GM21528 (cell line): ENCODE results near the gene LHFPL6.

ENCODE experiments used
- ATAC-seq: cut with Tn5 transposase; IDR thresholded peaks from one replicate; pipeline ENCODE4 v1.9.1; 2021; ENCODE audit warnings: mild to moderate bottlenecking, moderate library complexity; ENCODE audit not compliant: unreplicated experiment, low FRiP score

Gene LHFPL6

DNA sequence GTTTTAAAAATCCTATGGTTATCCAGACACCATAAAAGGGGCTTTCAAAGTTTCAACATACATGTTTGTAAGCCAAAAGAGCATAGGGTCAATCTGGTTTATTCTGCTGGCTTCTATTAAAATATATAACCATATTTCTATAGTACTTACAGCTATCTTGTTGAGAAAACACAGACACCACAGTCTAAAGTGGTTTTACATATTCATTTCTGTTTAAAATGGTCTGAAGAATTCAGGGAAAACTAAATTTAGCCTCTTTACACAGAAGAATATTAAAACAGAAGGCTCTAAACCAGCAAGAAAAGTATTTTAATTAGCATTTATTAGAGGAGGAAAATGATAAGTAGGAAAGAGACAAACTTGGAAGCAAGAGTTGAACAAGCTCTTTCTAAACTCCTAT, 203.9 kb downstream of the LHFPL6 start:
- no peak for ATAC-seq

DNA sequence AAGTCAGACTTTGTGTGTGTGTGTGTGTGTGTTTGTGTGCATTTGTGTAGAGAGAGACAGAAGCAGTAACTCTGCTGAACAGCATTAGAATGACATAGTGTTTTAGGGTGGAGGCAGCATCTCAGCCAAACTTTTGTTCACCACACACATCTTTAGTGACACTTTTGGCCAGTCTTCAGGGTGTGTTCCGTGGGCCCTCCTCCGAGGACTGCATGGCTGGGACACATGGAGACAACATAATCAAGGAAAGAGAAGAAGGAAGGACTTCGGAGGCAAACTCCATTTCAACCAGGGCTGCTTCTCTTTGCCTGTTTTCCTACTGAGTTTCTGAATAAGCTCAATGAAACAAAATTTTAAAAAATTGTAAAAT, 205.1 kb downstream of the LHFPL6 start:
- no peak for ATAC-seq

GRCh38 chr13:39397226-39397895, 205.6 kb downstream of the LHFPL6 start:
- no peak for ATAC-seq

DNA sequence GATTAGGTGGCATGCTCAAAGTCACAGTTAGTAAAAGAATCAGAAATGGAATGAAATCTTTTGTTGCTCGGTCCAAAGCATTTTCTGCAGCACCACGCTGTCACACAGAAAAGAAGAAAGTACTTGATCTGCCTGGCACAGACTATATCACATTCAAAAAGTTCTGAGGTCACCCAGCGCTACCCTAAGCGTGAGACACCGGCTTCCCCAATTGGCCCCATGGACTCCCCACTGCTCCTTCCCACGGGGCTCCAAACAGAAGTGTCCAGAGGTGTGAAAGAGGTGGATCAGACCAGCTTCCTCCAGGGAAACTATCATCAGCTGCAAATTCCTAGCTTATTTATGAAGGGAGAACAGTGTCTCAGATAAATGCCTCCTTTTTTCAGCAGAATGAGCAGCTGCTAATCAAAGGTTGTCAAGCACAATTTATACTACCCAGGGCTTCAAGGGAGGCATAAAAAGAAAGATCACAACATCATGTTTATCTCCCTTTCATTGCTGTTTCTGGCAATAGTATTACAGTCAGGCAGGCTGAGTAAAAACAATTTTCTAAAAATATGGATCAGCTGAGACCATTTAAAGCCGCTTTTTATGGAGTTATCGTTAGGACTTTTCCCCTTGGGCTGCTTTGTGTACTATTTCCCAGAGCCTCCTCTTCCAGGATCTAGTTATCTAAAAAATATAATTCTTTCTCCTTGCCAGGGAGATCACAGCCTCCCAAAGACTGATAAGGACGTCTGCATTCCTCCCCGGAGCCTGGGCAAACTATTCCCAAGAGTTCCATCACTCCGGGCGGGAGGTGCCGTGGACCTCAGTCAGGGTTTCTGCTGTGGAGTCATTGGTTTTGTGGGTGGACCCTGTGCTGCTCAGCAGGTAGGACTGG, 208.0 kb downstream of the LHFPL6 start:
- ATAC-seq = no peak

- ATAC-seq = no peak
These were observed 211.2 kb downstream of the LHFPL6 start for GRCh38 chr13:39391761-39392160.

- ATAC-seq = no peak
These were observed 214.0 kb downstream of the LHFPL6 start for GRCh38 chr13:39389013-39389412.

DNA sequence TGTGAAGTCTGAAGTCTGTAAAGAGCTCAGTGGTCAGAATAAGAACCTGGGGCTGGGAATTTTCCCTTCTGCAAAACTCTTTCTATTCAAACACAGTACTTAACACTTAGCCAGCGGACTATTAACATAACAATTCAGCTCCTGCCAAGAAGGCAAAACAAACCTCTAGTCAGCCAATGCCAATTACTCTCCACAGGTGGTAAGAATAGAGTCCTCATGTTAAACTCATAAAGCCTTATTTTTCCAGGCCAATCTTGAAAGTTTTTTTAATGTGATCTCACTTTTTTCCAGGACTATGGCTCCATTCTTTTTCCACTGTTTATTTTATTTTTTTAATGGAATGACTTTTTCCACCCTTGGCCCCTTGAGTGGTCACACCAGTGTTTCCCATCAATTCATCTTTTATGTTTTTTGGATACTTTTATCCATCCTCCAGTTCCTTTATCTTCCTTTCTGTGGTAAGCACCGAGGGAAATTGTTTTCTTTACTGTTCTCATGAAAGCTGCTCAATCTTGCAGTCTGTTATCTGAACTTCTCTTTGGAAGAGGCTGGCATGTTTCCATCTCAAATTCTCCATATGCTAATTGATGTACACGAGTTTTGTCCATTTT, 217.3 kb downstream of the LHFPL6 start:
- no peak for ATAC-seq

GRCh38 chr13:39385154-39385553, 217.8 kb downstream of the LHFPL6 start:
- ATAC-seq = no peak

DNA sequence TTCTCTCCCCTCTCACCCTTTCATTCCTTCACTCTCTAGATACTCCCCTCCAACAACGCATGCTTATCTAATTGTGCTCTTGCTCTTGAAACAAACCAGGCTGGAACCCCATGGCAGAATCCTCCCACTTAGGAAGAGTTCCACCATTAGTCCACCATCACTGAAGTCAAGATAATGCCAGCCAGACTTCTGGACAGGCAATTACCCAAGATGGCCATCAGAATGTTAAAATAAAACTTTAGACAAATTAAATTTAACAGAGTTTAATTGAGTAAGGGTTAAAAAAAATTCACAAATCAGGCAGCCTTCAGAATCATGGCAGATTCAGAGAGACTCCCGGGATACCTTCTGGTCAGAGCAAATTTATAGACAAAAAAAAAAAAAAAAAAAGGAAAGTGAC, 221.5 kb downstream of the LHFPL6 start:
- no peak for ATAC-seq

DNA sequence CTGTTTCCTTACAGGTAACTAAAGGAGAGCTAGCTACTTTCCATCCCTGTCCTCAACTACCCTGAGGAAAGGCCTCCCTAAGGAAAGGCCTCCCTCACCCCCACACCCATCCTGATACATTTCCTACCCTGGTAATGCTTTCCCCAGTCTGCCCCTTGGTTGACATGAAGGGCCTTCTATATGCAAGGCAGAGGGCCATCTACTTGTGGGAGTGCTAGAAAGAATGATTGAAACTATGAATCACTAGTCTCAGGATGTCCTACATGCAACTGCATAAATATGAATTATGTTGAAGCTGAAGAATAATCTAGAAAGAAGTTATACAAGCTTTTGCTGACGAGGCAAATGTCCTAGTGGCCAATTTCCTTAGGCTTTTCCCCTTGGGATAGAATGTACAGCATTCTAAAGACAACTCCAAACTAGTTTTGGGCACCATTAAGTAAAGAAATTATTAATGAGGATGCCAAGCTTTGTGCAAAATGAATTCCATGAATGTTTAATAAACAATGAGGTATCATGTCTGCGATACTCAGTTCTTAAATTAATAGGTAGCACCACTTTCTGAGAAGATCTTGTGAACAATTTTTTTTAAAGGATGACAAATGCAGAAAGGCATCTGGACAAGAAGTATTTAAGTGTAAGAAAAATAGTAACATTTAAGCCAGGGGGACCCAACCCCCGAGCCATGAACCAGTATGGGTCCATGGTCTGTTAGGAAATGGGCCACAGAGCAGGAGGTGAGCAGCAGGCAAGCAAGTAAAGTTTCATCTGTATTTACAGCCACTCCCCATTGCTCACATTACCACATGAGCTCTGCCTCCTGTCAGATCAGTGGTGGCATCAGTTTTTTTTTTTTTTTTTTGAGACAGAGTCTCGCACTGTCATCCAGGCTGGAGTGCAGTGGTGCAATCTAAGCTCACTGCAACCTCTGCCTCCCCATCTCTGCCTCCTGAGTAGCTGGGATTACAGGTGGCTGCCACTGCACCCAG, 223.0 kb downstream of the LHFPL6 start:
- no peak for ATAC-seq

DNA sequence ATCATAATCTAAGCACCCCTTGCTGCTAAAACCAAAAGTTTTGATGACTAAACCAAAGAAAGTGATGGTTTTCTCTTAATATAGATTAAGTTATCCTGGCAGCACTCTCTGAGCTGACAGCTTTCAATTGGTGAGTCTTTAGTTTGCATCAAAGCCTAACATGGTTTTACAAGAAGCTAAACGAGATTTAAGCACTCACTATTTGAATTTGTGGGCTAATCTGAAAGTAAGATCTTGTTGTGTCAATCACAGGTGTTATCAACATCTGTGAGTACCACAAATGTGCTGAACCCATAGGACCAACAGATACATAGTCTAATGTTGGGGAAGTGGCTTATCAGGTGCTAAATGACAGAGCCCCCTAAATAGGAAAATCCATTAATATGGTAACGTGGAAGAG, 223.9 kb downstream of the LHFPL6 start:
- ATAC-seq = peak; percentile 85

DNA sequence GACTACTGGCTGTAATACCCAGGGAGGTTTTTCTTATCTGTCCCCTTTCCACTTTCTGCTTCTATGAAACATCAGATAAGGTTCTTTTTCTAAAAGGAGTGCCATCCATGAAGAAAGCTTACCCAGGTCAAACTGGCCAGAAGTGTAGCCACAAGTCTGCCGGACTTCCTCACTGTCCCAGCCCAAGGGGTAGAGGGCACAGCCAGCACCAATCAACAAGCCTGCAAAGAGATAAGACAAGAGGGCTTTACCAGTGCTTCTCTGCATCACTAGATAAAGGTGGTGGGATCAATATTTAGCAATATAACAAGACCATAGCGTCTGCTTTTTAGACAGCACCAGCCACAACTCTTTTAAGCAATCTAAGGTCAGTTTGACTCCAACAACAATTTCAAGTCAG, 224.7 kb downstream of the LHFPL6 start:
- no peak for ATAC-seq

DNA sequence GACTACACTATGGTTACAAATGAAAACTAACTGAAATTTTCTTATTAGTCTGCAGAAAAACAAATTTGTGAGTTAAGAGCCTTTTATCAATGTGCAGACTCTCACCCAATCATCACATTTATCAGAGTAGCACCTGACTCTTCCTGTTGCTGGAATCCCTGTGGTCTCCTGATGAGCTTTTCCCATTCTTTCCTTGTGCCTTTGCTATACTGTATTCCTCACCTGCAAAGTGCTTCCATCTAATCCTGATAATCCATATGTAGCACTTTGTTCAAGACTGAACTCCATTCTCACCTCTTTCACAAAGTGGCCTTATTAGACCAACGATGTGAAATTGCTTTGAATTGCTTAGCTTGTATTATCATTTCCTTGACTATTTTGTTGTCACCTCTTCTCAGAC, 225.3 kb downstream of the LHFPL6 start:
- ATAC-seq = no peak

DNA sequence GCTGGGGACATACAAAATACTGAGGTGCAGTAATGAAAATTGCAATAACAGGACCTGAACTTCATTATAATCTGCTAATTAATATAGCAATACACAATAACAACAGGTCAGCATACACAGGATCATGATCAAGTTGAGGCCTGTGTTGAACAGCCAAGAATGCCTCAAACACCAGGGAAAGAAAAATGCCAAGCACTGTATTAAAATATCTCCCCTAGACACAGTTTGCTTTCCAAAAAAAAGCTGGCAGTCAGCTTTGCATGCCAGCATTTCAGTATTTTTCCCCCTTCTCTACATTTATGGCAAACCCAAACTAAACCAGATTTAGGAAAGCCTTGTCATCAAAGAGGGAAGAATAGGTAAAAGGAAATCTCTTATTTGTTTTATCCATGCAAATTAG, 226.9 kb downstream of the LHFPL6 start:
- no peak for ATAC-seq

- ATAC-seq = no peak
These were observed 227.4 kb downstream of the LHFPL6 start for GRCh38 chr13:39375601-39376000.

DNA sequence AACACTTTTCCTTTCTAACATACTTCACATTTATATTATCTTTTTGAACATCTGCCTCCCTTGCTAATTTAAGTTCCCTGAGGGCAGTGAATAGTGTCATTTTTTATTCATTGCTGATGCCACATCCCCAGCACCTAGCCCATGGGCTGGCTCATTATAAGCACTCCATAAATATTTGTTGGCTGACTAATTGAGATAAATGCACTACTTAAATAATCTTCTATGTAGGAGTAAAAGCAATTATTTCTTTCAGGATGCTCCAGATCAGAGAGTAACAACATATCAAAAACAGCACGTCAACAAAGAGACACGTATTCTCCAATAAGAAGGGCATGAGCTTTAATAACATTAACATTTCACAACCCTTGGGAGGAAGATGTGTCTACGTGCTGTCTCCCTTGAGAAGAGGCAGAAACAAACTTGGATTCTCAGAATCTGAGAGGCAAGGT, 228.2 kb downstream of the LHFPL6 start:
- ATAC-seq = no peak

DNA sequence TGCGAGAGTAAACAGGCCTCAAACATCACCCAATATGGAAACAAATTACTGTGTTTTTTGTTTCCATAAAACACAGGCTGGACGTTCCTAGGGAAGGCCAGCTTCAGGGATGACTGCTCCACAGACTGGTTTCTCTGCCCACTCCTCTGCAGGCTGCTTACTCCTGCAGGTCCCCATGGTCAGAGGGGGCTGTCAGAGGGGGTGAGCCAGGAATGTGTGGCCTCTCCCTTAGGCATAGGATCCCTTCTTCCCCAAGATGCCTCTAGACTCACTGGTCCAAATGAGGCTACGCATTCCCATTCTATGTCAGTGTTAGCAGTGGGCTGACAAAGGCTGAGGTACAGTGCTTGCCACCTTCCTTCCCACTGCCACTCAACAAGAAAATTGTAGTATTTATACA, 229.8 kb downstream of the LHFPL6 start:
- no peak for ATAC-seq

DNA sequence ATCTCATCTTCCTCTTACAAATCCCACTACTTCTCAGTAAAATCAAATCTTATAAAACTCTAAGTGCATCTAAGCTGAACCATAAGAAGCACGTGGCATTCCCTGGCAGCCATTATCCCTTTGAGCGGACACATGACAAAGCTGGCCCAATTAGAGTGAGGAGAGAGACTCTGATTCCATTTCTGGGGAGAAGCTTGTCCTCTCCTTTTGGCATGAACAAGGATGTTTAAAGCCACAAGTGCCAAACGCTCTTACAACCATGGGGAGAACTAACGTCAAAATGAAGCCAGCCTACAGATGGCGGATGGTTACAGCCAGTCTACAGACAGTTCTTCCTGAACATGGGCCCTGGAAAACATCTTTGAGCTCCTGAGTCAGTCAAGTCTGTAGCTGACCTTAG, 231.3 kb downstream of the LHFPL6 start:
- ATAC-seq = no peak

GRCh38 chr13:39370554-39370953, 232.4 kb downstream of the LHFPL6 start:
- ATAC-seq = no peak

DNA sequence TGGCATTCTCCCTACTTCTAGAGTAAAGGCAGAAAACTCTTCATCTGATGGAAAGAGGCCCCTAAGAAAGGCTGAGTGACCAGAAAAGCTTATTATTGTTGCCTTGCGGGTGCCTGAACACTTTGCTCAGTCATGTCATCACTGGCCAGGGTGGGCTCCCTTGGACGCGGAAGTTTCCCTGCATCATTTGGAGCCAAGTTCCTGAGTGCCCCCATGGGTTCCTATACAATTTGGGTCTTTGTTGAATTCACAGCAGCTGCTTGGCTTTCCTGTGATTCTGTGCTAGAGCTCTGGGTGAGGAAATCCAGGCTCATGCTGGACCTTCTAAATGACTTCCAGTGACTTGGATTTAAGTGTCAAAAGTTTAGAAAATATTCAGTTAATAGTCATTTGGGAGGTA, 232.9 kb downstream of the LHFPL6 start:
- ATAC-seq = no peak
